AG09319 (cell line): Measurements from ENCODE around the gene HMGB3.

ENCODE experiments used
- DNase-seq: peaks from one replicate; pipeline ENCODE4 v3.0.0-alpha.2; 2010; ENCODE audit warnings: low read depth; ENCODE audit errors: extremely low read depth
- TF ChIP-seq, protein P1 (sequence below): IDR thresholded peaks from 2 replicates; pipeline ENCODE4 v1.5.1; 2011; ENCODE audit warnings: low read depth, mild to moderate bottlenecking, inconsistent platforms, low read length, moderate library complexity

Gene HMGB3

DNA sequence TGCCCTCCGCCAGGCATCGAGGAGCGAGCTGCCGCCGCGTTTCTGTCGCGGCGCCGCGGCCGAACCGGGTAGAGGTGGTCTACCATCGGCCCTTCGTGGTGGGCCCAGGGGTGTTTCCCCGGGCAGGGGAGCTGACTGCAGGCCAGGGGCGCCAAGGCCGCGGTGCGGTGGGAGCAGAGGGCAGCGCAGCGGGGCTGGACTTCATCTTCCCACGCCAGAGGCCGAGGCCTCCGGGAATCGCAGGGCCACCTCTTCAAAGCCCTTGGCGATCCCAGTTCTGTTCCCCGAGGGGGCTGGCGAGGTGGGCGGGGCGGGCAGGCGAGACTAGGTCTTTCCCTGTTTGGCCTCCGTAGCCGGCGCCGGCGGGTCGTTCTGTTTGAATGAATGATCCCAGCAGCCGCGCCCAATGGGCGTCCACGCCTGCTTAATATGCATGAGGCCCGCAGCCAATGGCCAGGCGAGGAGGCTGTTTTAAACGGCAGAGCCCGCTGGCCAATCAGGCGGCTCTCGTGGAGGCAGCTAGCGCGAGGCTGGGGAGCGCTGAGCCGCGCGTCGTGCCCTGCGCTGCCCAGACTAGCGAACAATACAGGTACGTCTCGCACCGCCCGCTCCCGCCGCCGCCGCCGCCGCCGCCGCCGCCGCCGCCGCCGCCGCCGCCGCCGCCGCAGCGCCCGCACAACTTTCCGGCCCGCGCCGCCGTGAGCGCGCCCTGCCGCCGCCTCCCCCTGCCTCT is at the start of gene HMGB3:
Gene HMGB3 (plus strand): TSS at position 548 of the 733 bp plus-strand sequence. CDS start 2,265 bp downstream, outside the sequence.
- peak; percentile 66 for DNase-seq
- TF ChIP-seq, protein P1, sequence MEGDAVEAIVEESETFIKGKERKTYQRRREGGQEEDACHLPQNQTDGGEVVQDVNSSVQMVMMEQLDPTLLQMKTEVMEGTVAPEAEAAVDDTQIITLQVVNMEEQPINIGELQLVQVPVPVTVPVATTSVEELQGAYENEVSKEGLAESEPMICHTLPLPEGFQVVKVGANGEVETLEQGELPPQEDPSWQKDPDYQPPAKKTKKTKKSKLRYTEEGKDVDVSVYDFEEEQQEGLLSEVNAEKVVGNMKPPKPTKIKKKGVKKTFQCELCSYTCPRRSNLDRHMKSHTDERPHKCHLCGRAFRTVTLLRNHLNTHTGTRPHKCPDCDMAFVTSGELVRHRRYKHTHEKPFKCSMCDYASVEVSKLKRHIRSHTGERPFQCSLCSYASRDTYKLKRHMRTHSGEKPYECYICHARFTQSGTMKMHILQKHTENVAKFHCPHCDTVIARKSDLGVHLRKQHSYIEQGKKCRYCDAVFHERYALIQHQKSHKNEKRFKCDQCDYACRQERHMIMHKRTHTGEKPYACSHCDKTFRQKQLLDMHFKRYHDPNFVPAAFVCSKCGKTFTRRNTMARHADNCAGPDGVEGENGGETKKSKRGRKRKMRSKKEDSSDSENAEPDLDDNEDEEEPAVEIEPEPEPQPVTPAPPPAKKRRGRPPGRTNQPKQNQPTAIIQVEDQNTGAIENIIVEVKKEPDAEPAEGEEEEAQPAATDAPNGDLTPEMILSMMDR = no peak

DNA sequence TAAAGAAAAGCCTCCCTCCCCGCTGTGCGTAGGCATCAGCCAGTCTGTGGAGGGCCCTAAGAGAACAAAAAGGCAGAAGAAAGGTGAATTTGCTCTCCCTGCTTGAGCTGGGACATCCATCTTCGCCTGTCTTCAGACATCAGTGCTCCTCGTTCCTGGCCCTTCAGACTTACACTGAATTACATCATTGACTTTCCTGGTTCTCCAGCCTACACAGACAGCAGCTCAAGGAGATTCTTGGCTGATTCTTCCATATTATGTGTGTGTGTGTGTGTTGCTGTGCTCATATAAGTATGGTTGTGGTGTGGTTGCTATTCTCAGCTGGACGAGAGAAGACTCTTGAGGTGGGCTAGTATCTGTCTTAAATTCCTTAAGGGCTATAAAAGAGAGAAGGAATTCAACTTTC is 49.2 kb upstream of the HMGB3 start:
- TF ChIP-seq, protein P1 = no peak
- no peak for DNase-seq

DNA sequence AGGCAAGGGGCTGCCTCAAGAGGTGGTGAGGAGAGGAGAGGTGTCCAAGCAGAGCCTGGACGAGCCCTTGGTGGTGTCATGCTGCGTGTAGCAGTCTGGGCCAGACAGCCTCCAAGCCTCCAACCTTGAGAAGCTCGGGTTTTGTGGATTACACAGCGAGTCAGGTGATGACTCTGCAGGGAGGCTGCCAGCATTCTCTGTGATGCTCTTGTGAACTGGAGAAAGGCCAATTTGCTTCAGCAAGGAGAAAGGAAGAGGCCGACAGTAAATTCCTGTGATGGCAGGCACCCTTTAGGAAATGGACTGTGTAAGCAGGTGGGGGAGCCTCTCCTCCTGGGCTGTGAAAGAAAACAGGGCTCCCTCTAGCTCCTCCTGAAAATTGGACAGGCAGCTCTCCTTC is 48.7 kb upstream of the HMGB3 start:
- DNase-seq = no peak
- TF ChIP-seq, protein P1 = no peak; the same call in 1 of the 2 replicates

DNA sequence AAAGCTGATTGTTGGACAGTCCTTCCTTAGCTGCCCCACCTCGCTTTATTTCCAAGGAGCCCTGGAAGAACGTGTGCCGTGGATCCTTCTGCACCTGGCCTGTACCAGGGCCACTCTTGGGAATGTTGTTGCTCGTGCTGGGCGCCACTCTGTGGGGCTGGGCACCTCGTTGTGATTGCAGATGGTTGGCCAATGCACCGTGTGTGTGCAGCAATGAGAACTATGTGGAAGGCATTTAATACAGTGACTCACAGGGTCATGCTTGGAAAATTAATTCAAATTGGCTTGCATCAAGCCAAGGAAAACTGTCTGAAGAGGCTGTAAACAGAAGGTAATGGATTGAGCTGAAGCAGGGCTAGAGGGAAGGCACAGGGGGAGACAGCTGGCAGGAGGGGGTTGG is 47.7 kb upstream of the HMGB3 start:
- TF ChIP-seq, protein P1 = no peak
- DNase-seq = no peak

DNA sequence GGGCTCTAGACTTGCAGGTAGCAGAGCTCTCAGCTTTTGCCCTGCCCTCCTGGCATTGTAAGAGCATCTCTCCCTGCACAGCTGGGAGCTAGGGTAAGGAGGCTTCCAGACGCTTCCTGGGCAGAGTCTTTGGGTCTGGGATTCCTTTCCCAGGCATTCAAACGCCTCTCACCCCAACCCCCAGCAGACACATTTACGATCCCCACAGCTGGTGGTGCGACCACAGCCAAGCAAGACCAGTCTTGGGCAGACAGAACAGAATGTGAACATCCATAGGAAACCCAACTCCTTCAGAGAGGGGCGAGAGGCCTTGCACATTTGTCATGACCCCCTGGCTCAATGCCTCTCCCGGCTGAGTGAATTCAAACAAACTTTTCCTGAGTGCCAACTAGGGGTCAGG is 46.6 kb upstream of the HMGB3 start:
- TF ChIP-seq, protein P1 = no peak
- no peak for DNase-seq

DNA sequence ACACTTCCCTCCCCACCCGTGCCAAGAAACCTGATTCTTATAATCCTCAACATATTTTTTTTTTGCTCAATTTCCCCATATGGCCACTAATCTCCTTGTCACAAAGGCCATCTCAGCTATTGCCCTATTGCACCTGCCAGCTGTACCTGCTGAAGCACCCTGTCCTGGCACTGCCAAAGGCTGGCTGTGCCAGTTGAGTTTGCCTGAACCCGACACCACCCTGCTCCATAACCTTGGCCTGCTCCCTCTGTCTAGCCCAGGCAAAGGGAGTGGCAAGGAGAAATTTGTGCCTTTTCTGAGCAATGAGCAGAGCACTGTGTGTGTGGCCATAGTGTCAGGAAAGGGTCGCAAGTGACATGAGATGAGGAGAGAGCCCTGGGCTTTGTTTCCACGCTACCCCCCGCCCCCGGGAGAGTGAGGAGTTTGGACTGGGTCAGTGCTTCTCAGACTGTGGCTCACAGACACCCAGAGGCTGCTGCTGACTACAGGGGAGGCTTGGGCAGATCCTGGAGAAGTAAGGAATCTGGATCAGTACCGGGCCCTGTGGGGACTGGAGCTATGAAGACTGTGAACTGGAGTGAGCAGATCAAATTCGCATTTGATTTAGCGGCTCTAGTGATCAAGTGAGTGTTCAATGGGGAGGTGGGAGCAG is 42.2 kb upstream of the HMGB3 start:
- TF ChIP-seq, protein P1 = no peak
- no peak for DNase-seq

DNA sequence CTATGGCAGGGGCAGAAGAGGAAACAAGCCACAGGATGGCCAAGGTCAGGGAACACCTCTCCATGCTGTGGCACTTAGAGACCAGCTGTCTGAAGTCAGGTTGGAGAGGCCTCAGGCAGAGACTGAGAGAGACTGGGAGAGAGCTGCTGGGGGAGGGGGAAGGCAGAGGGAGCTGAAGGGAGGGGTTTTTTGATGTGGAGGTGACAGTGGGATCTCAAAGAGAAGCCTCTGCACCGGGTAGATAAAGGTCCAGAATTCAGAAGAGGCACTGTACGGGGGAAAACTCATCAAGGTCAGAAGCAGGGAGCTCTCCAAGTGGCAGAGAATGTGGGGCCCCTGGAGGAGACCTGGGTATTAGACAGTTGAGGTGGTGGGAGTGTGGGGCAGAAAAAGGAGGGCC is 41.6 kb upstream of the HMGB3 start:
- TF ChIP-seq, protein P1 = no peak
- DNase-seq = no peak
